GM12878 (cell line): ENCODE results near the gene NDUFS6. TPM values are rescaled to one million over a fixed set of nuclear protein-coding genes. Genes with fewer than 3 reads are reported as not detected.

Experiments
- ATAC-seq: fragments of 200-7000 bp; cut with Tn5 transposase; 3 replicates; pipeline ENCODE4 v1.9.1; 2020; ENCODE audit warnings: mild to moderate bottlenecking, moderate library complexity
- BruUV-seq: library from RNA; stranded (reverse); fragments of 400-500 nt; replicated peaks from 2 replicates; lab custom pipeline; 2021; lab: Mats Ljungman, UMichigan
- CTCF ChIA-PET: fragments of 300-600 bp; sonication (Branson Sonifier 250); formaldehyde crosslinking; extraction: SDS; loops from one replicate; lab custom pipeline; 2021; ENCODE audit warnings: inconsistent platforms; lab: Yijun Ruan, JAX
- POLR2A ChIA-PET: fragments of 350-600 bp; formaldehyde crosslinking; extraction: SDS; loops from one replicate; lab custom pipeline; 2021; ENCODE audit warnings: inconsistent platforms; lab: Charles Lee
- RAD21 ChIA-PET: fragments of 300-600 bp; sonication (Branson Sonifier 250); formaldehyde crosslinking; loops from one replicate; lab custom pipeline; 2023; ENCODE audit warnings: antibody characterized with exemption; ENCODE audit not compliant: unreplicated experiment; lab: Charles Lee
- SMC1A ChIA-PET: fragments of 300-600 bp; sonication (Branson Sonifier 250); formaldehyde crosslinking; loops from one replicate; lab custom pipeline; 2023; ENCODE audit not compliant: unreplicated experiment, uncharacterized antibody; lab: Charles Lee
- DNase-seq: peaks from one replicate; pipeline ENCODE4 v3.0.0-alpha.2; 2011; ENCODE audit warnings: low read depth, low spot score
- FAIRE-seq: peaks from 3 replicates; lab custom pipeline; 2011; peaks lifted over from hg19 to GRCh38; lab: Jason Lieb, UNC
- H2AFZ ChIP-seq: 2 replicates; pipeline ENCODE4 v1.6.0; 2011; ENCODE audit warnings: low read depth, low read length, control low read depth; ENCODE audit not compliant: control insufficient read depth
- H3K27ac ChIP-seq: 2 replicates; pipeline ENCODE4 v1.5.1; 2011; ENCODE audit warnings: control low read depth; ENCODE audit not compliant: control insufficient read depth, insufficient read depth
- H3K27me3 ChIP-seq, 2 experiments: replicated peaks in 1 of 2; 2 replicates each; pipeline versions ENCODE4 v1.6.0 to v1.6.1; 2011; ENCODE audit warnings: low read length in 1 of 2; ENCODE audit not compliant: control insufficient read depth in 2 of 2, insufficient read depth in 2 of 2
- H3K36me3 ChIP-seq, 2 experiments: 2 replicates each; pipeline ENCODE4 v1.5.1; 2011; ENCODE audit warnings: low read length in 1 of 2; ENCODE audit not compliant: control insufficient read depth in 2 of 2, insufficient read depth in 2 of 2
- H3K4me1 ChIP-seq: 2 replicates; pipeline ENCODE4 v1.6.1; 2011; ENCODE audit warnings: mild to moderate bottlenecking, low read length, moderate library complexity, mixed read lengths; ENCODE audit not compliant: control insufficient read depth, insufficient read depth
- H3K4me2 ChIP-seq: 2 replicates; pipeline ENCODE4 v1.6.0; 2011; ENCODE audit warnings: control low read depth; ENCODE audit not compliant: control insufficient read depth, insufficient read depth
- H3K4me3 ChIP-seq: fragments of 200-600 bp; sonication (generic); 2 replicates; pipeline ENCODE4 v1.5.1; 2016
- H3K79me2 ChIP-seq: 2 replicates; pipeline ENCODE4 v1.6.0; 2011; ENCODE audit warnings: low read length; ENCODE audit not compliant: control insufficient read depth, insufficient read depth
- H3K9ac ChIP-seq: 2 replicates; pipeline ENCODE4 v1.8.0; 2011; ENCODE audit warnings: low read length, control low read depth, mixed read lengths; ENCODE audit not compliant: control insufficient read depth, insufficient read depth
- H3K9me3 ChIP-seq: replicated peaks from 3 replicates; pipeline ENCODE4 v1.5.1; 2011; ENCODE audit warnings: mild to moderate bottlenecking, low read length; ENCODE audit not compliant: control insufficient read depth, insufficient read depth
- H4K20me1 ChIP-seq: 2 replicates; pipeline ENCODE4 v1.6.0; 2011; ENCODE audit not compliant: control insufficient read depth, insufficient read depth
- HDAC2 ChIP-seq: fragments of 200-600 bp; sonication (generic); IDR thresholded peaks from 2 replicates; pipeline ENCODE4 v1.6.1; 2017
- MTA2 ChIP-seq: fragments of 450-650 bp; IDR thresholded peaks from 2 replicates; pipeline ENCODE4 v1.6.1; 2016; ENCODE audit warnings: low read depth, mild to moderate bottlenecking, moderate library complexity
- NR2C1 ChIP-seq: fragments of 450-650 bp; IDR thresholded peaks from 2 replicates; pipeline ENCODE4 v1.6.1; 2017; ENCODE audit warnings: antibody characterized with exemption, mild to moderate bottlenecking, moderate library complexity
- SIN3A ChIP-seq: IDR thresholded peaks from 2 replicates; pipeline ENCODE4 v1.6.1; 2012; ENCODE audit warnings: low read depth, low read length, improper control_type of control experiment
- WGBS: methylation state at CpG from one replicate; pipeline ENCODE4 v1.1.6; 2016; ENCODE audit warnings: low lambda C conversion rate; ENCODE audit not compliant: insufficient replicate concordance, insufficient coverage; ENCODE audit errors: missing lambda C conversion rate; 5-methylcytosine and 5-hydroxymethylcytosine counted together
- in situ Hi-C: fragments of 300-500 bp; cut with MboI; formaldehyde crosslinking; loops from 9 replicates; pipeline ENCODE4 v1.14.3; 2018; ENCODE audit warnings: mixed read lengths
- intact Hi-C: fragments of 100-400 bp; cut with micrococcal nuclease; formaldehyde crosslinking; loops from one replicate; pipeline ENCODE4 v1.14.2; 2022; ENCODE audit not compliant: unreplicated experiment
- polyA plus RNA-seq, 11 experiments: library from polyadenylated mRNA; depleted of rRNA in 4 of 11; unstranded in 6 of 11; stranded (reverse) in 5 of 11; fragments of >200 nt; fragmentation: Nextera tagmentation in 4 of 11; fragmentation: Illumina TruSeq in 1 of 11; extraction: Ambion mirVana in 4 of 11; extraction: Trizol in 1 of 11; gene quantifications; 1 replicate in 1 of 11; 2 replicates in 10 of 11; pipeline versions ENCODE4 v1.2.1 to v1.2.3, GENCODE V29; 2011 to 2016; ENCODE audit warnings: inconsistent platforms in 2 of 11, missing spikeins in 2 of 11, low read depth in 1 of 11
- total RNA-seq, 4 experiments: library from RNA; depleted of rRNA in 3 of 4; stranded (reverse); fragments of >200 nt in 3 of 4; fragmentation: Illumina TruSeq in 1 of 4; extraction: Trizol in 1 of 4; gene quantifications; 2 replicates each; pipeline versions ENCODE4 v1.2.1 to v1.2.3, GENCODE V29; 2013 to 2021
- TF ChIP-seq, protein P1 (sequence below): fragments of 450-650 bp; conservative IDR thresholded peaks from 2 replicates; pipeline ENCODE4 v1.6.1; 2017; ENCODE audit warnings: mild to moderate bottlenecking, moderate library complexity
- TF ChIP-seq, protein P2 (sequence below): IDR thresholded peaks from 2 replicates; pipeline ENCODE4 v1.6.1; 2011; ENCODE audit warnings: low read depth, low read length, improper control_type of control experiment, borderline replicate concordance
- TF ChIP-seq, protein P3 (sequence below): fragments of 450-650 bp; IDR thresholded peaks from 2 replicates; pipeline ENCODE4 v1.6.1; 2016; ENCODE audit warnings: mild to moderate bottlenecking, moderate library complexity, borderline replicate concordance

The NDUFS6 gene
- total and polyA plus RNA-seq, 10 of the 15 experiments (the other 5 are each of a cell fraction or from before 2014, with no cell fraction given): 20.7 to 213 (median 58.3) TPM

DNA sequence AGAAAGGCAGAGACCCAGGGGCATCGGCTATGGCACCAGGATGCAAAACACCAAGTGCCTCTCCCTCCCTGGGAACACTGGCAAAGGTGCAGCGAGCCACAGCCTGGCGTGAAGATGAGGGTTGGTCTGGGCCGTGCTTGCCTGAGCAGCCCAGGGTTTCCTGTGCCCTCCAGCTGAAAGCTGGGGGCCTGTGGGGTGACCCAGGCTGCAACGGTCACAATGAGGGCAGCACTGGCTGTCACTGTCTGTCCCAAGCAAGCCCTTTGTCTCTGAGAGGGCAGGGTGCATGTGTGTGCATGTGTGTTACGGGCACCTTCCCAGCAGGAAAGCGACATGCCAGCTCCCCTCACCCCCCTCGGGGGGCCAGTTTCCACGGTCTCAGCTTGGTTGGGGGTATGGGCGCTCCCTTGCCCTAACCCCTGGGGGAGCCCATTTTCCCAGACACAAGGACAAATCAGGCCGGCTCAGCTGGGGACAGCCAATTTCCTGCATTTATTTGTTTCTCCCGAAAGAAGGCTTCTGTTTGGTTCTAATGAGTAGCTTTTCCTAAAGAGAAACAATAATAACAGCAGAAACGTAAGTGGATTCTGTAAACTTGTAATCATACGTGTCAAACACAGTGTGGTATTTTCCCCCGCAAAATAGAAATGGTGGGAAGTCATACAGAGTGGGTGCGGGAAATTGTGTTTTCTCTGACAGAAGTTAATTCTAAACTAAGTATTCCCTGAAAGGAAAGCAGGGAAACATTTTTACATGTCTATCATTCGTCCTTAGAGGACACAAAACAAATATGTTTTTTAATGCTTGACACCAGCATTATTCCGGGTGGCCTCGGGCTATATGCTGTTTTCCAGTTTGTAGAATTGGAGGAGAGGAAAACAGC is 22.8 kb upstream of the NDUFS6 start:
- Histone ChIP-seq H3K27ac (no peak overlapping the region), H3K27me3 (no peaks in the 10 kb centered on the region), H3K36me3 (no peaks in the 10 kb centered on the region), H3K9me3 (no peaks in the 10 kb centered on the region), H3K79me2 (no peaks in the 10 kb centered on the region), H2AFZ (no peak overlapping the region), H3K9ac (no peak overlapping the region), H4K20me1 (no peaks in the 10 kb centered on the region), H3K4me2 (no peak overlapping the region), H3K4me3 (no peak overlapping the region), H3K4me1 (peaks cover 17% of the 10 kb centered on the region)
- ChIA-PET CTCF (interaction anchor here (1.2 kb wide), 1 partner anchor 21 kb away, joined by 3 read pairs; the partner anchor contains the start of gene MRPL36), SMC1A (interaction anchor here (0.8 to 0.9 kb wide), 2 partner anchors 11 to 15 kb away, joined by 4 read pairs; no protein-coding TSS in a partner anchor), POLR2A (interaction anchor here (1.6 kb wide), 1 partner anchor 12 kb away, joined by 3 read pairs; no protein-coding TSS in a partner anchor), RAD21 (no interaction called here)
- TF ChIP-seq MTA2: no peak
- TF ChIP-seq NR2C1: no peak
- TF ChIP-seq, protein P1, sequence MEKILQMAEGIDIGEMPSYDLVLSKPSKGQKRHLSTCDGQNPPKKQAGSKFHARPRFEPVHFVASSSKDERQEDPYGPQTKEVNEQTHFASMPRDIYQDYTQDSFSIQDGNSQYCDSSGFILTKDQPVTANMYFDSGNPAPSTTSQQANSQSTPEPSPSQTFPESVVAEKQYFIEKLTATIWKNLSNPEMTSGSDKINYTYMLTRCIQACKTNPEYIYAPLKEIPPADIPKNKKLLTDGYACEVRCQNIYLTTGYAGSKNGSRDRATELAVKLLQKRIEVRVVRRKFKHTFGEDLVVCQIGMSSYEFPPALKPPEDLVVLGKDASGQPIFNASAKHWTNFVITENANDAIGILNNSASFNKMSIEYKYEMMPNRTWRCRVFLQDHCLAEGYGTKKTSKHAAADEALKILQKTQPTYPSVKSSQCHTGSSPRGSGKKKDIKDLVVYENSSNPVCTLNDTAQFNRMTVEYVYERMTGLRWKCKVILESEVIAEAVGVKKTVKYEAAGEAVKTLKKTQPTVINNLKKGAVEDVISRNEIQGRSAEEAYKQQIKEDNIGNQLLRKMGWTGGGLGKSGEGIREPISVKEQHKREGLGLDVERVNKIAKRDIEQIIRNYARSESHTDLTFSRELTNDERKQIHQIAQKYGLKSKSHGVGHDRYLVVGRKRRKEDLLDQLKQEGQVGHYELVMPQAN: no peak
- TF ChIP-seq HDAC2: no peak
- TF ChIP-seq, protein P2, sequence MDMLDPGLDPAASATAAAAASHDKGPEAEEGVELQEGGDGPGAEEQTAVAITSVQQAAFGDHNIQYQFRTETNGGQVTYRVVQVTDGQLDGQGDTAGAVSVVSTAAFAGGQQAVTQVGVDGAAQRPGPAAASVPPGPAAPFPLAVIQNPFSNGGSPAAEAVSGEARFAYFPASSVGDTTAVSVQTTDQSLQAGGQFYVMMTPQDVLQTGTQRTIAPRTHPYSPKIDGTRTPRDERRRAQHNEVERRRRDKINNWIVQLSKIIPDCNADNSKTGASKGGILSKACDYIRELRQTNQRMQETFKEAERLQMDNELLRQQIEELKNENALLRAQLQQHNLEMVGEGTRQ: no peak
- TF ChIP-seq, protein P3, sequence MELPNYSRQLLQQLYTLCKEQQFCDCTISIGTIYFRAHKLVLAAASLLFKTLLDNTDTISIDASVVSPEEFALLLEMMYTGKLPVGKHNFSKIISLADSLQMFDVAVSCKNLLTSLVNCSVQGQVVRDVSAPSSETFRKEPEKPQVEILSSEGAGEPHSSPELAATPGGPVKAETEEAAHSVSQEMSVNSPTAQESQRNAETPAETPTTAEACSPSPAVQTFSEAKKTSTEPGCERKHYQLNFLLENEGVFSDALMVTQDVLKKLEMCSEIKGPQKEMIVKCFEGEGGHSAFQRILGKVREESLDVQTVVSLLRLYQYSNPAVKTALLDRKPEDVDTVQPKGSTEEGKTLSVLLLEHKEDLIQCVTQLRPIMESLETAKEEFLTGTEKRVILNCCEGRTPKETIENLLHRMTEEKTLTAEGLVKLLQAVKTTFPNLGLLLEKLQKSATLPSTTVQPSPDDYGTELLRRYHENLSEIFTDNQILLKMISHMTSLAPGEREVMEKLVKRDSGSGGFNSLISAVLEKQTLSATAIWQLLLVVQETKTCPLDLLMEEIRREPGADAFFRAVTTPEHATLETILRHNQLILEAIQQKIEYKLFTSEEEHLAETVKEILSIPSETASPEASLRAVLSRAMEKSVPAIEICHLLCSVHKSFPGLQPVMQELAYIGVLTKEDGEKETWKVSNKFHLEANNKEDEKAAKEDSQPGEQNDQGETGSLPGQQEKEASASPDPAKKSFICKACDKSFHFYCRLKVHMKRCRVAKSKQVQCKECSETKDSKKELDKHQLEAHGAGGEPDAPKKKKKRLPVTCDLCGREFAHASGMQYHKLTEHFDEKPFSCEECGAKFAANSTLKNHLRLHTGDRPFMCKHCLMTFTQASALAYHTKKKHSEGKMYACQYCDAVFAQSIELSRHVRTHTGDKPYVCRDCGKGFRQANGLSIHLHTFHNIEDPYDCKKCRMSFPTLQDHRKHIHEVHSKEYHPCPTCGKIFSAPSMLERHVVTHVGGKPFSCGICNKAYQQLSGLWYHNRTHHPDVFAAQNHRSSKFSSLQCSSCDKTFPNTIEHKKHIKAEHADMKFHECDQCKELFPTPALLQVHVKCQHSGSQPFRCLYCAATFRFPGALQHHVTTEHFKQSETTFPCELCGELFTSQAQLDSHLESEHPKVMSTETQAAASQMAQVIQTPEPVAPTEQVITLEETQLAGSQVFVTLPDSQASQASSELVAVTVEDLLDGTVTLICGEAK: no peak
- no peak for TF ChIP-seq SIN3A
- BruUV-seq: no TSS peak
- FAIRE-seq: no peak
- ATAC-seq: no peak
- intact Hi-C loops (no loop called here), in situ Hi-C loops (no loop called here)
- DNase-seq: no peak
- WGBS: 49% methylated on average over 19 of the region's 19 CpGs
